Upper lobe of right lung (tissue), 1 donor: ENCODE measurements around the gene TXNL4A. TPM values are rescaled to one million over a fixed set of nuclear protein-coding genes. Genes with fewer than 3 reads are reported as not detected.
"Not testable (repeated sequence)": the region's sequence is repeated elsewhere in the genome, so short reads cannot be mapped to it uniquely, and the experiment has no call there.

ENCODE experiments used
- ATAC-seq: fragments of 200-7000 bp; cut with Tn5 transposase; one replicate; pipeline ENCODE4 v1.9.1; 2020; ENCODE audit warnings: mild to moderate bottlenecking, moderate library complexity
- DNase-seq: peaks from one replicate; pipeline ENCODE4 v3.0.0-alpha.2; 2020
- H3K27ac ChIP-seq: fragments of 200-600 bp; one replicate; pipeline ENCODE4 v1.8.0; 2022
- H3K27me3 ChIP-seq: fragments of 200-600 bp; one replicate; pipeline ENCODE4 v1.8.0; 2022; ENCODE audit warnings: mild to moderate bottlenecking
- H3K36me3 ChIP-seq: fragments of 200-600 bp; one replicate; pipeline ENCODE4 v1.8.0; 2022
- H3K4me1 ChIP-seq: fragments of 200-600 bp; one replicate; pipeline ENCODE4 v1.8.0; 2022
- H3K4me3 ChIP-seq: fragments of 200-600 bp; one replicate; pipeline ENCODE4 v1.8.0; 2022; ENCODE audit warnings: mild to moderate bottlenecking
- H3K9me3 ChIP-seq: fragments of 200-600 bp; one replicate; pipeline ENCODE4 v1.8.0; 2022
- intact Hi-C: fragments of 100-400 bp; cut with DNase I; formaldehyde crosslinking; loops from one replicate; pipeline ENCODE4 v1.11.0; 2022
- total RNA-seq: library from RNA; stranded (reverse); fragmentation: NEBNext Ultra II Directional; extraction: Animal tissue kit (Norgen Biotek cat#: 25700); gene quantifications from one replicate; pipeline ENCODE4 v1.2.1, GENCODE V29; 2021
- TF ChIP-seq, protein P1 (sequence below): fragments of 200-600 bp; IDR thresholded peaks from one replicate; pipeline ENCODE4 v1.8.0; 2022; ENCODE audit warnings: antibody characterized with exemption
- donor health status: DM: no; HTN: yes; CAD: no; lungs with severe emphysema.

The TXNL4A gene
- total RNA-seq, 1 donor from 2014 or later, result 80.7 TPM

DNA sequence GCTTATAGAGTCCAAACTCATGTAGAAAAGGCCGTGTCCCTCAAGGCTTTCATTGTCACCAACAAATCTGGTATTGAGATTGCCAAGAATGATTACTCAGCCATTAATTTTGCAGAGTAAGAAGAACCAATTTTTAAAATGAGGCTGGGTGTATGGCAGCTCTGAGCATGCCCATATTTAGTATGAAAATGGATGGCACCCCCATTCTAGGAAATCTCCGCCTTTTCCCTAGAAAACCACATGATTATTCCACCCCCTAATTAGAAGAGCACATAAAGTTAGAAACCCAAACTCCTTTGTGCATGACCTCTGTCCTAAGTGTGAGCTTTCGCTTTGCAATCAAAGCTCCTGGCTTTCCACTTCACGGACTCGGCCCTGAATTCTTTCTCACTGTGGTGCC, 14.1 kb upstream of the TXNL4A start:
- no peaks in the 10 kb centered on the region for H3K36me3 ChIP-seq
- no peak overlapping the region for H3K27ac ChIP-seq
- no peak for ATAC-seq
- H3K27me3 ChIP-seq, result no peaks in the 10 kb centered on the region
- intact Hi-C loops, result no loop called here
- no peak for DNase-seq
- H3K4me3 ChIP-seq, result no peak overlapping the region
- TF ChIP-seq, protein P1, sequence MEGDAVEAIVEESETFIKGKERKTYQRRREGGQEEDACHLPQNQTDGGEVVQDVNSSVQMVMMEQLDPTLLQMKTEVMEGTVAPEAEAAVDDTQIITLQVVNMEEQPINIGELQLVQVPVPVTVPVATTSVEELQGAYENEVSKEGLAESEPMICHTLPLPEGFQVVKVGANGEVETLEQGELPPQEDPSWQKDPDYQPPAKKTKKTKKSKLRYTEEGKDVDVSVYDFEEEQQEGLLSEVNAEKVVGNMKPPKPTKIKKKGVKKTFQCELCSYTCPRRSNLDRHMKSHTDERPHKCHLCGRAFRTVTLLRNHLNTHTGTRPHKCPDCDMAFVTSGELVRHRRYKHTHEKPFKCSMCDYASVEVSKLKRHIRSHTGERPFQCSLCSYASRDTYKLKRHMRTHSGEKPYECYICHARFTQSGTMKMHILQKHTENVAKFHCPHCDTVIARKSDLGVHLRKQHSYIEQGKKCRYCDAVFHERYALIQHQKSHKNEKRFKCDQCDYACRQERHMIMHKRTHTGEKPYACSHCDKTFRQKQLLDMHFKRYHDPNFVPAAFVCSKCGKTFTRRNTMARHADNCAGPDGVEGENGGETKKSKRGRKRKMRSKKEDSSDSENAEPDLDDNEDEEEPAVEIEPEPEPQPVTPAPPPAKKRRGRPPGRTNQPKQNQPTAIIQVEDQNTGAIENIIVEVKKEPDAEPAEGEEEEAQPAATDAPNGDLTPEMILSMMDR, result no peak
- no peaks in the 10 kb centered on the region for H3K9me3 ChIP-seq
- H3K4me1 ChIP-seq, result no peaks in the 10 kb centered on the region

DNA sequence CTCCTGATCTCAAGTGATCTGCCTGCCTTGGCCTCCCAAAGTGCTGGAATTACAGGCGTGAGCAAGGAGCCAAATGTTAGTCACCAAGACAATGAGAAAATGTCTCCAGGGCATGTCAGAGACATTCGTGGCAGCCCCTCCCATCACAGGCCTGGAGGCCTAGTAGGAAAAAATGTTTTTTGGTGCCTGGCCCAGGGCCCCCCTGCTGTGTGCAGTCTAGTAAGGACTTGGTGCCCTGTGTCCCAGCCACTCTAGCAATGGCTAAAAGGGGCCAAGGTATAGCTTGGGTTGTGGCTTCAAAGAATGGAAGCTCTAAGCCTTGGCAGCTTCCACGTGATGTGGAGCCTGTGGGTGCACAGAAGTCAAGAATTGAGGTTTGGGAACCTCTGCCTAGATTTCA, 12.5 kb upstream of the TXNL4A start:
- intact Hi-C loops, result no loop called here
- Histone ChIP-seq H3K4me3 (no peak overlapping the region), H3K27ac (no peak overlapping the region), H3K4me1 (no peaks in the 10 kb centered on the region), H3K9me3 (no peaks in the 10 kb centered on the region), H3K36me3 (no peaks in the 10 kb centered on the region), H3K27me3 (no peaks in the 10 kb centered on the region)
- TF ChIP-seq, protein P1, result no peak
- ATAC-seq (no peak), DNase-seq (no peak)

DNA sequence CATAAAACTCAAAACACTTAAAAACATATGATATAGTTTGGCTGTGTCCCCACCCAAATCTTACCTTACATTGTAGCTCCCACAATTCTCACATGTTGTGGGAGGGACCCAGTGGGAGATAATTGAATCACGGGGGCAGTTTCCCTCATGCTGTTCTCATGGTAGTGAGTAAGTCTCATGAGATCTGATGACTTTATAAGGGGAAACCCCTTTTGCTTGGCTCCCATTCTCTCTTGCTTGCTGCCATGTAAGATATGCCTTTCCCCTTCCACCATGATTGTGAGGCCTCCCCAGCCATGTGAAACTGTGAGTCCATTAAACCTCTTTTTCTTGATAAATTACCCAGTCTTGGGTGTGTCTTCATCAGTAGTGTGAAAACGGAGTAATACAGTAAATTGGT, 11.3 kb upstream of the TXNL4A start:
- intact Hi-C loops, H3K4me3 ChIP-seq, H3K9me3 ChIP-seq, H3K27ac ChIP-seq, H3K27me3 ChIP-seq, H3K36me3 ChIP-seq, H3K4me1 ChIP-seq, ATAC-seq, DNase-seq: not testable (repeated sequence)

DNA sequence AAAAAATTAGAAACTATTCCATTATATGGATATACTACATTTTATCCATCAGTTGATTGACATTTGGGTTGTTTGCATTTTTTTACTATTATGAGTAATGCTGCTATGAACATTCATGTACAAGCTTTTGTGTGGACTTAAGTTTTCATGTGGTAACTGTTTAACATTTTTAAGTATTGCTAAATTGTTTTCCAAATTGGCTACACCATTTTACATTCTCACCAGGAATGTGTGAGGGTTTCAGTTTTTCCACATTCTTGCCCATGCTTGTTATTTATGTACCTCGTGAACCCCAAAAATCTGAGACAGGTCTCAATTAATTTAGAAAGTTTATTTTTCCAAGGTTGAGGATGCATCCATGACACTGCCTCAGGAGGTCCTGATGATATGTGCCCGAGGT, 3.1 kb upstream of the TXNL4A start:
- TF ChIP-seq, protein P1, result no peak
- H3K27ac ChIP-seq, result no peak overlapping the region
- H3K9me3 ChIP-seq, result no peaks in the 10 kb centered on the region
- no peak overlapping the region for H3K4me3 ChIP-seq
- H3K36me3 ChIP-seq, result no peaks in the 10 kb centered on the region
- peaks cover 17% of the 10 kb centered on the region for H3K4me1 ChIP-seq
- intact Hi-C loops, result no loop called here
- H3K27me3 ChIP-seq, result no peaks in the 10 kb centered on the region
- DNase-seq, result no peak
- no peak for ATAC-seq

DNA sequence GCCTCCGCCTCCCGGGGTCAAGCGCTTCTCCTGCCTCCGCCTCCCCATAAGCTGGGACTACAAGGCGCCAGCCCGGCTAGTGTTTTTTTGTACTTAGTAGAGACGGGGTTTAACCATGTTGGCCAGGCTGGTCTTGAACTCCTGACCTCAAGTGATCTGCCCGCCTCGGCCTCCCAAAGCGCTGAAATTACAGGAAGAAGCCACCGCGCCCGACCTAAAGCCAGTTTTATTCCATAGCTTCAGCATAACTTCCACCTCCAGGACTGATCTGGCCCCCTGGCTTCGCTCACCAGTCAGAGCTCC, 783 bp upstream of the TXNL4A start:
- Histone ChIP-seq H3K27me3 (no peaks in the 10 kb centered on the region), H3K27ac (peak overlapping the region; percentile 98), H3K4me3 (peak overlapping the region; percentile 94), H3K9me3 (no peaks in the 10 kb centered on the region), H3K4me1 (peaks cover 19% of the 10 kb centered on the region), H3K36me3 (no peaks in the 10 kb centered on the region)
- TF ChIP-seq, protein P1, result no peak
- no peak for ATAC-seq
- no peak for DNase-seq
- intact Hi-C loops, result no loop called here

DNA sequence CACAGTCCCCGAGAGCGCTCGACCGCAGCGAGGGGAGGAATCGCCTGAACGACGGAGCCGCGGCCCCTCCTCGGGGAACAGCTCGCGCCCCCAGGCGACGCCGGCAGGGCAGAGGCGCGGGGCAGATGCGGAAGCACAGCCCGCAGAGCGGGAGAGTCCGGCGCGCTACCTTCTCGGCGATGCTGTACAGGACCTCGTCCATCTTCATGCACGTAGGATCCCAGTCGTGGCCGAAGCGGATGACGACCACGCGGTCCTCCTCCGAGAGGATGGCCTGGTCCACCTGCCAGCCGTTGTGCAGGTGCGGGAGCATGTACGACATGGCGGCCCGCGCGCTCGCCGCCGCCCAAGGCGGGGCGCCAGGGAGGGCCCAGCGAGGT, 302 bp downstream of the TXNL4A start:
- DNase-seq (peak; percentile 86), ATAC-seq (peak; percentile 77)
- Histone ChIP-seq H3K36me3 (no peaks in the 10 kb centered on the region), H3K27me3 (no peaks in the 10 kb centered on the region), H3K4me1 (peaks cover 27% of the 10 kb centered on the region), H3K9me3 (no peaks in the 10 kb centered on the region), H3K27ac (peak overlapping the region; percentile 98), H3K4me3 (peak overlapping the region; percentile 94)
- TF ChIP-seq, protein P1, result peak; percentile 37
- intact Hi-C loops, result no loop called here
